ENCODE measurements around the gene DESI1. TPM values are rescaled to one million over a fixed set of nuclear protein-coding genes. Genes with fewer than 3 reads are reported as not detected.

Gene DESI1
- polyA plus RNA-seq, 2 of the 4 experiments (the other 2 are of a cell fraction), result 13.9 to 19.4 TPM

GRCh38 chr22:41608386-41608785, 12.5 kb downstream of the DESI1 start:
- 100% methylated on average over 3 of the region's 3 CpGs for WGBS (ENCODE audit: missing lambda C conversion rate)
- FAIRE-seq, result no peak
- H3K4me3 ChIP-seq, result no peak overlapping the region
- H3K27ac ChIP-seq, result no peak overlapping the region
- TF ChIP-seq FOSB (CRISPR knock-in tag; IDR thresholded peaks at IDR 0.05), result no peak
- no peak for TF ChIP-seq ESRRA (IDR thresholded peaks at IDR 0.05; ENCODE audit: borderline replicate concordance, low read length)
- no peak for TF ChIP-seq HOXA7 (CRISPR knock-in tag; IDR thresholded peaks at IDR 0.05)
- no peak for TF ChIP-seq CHD4 (IDR thresholded peaks at IDR 0.05; ENCODE audit: borderline replicate concordance)
- no peak for TF ChIP-seq ZNF302 (CRISPR knock-in tag; IDR thresholded peaks at IDR 0.05)
- TF ChIP-seq PBX3 (IDR thresholded peaks at IDR 0.05), result no peak
- no peak for TF ChIP-seq KDM5A (IDR thresholded peaks at IDR 0.05)
- no peak for TF ChIP-seq HOXB5 (CRISPR knock-in tag; IDR thresholded peaks at IDR 0.05)
- no peak for TF ChIP-seq HMGXB4 (CRISPR knock-in tag; IDR thresholded peaks at IDR 0.05; ENCODE audit: borderline replicate concordance)
- H3K4me2 ChIP-seq, result no peak overlapping the region
- CTCF ChIA-PET, result interaction anchor here (8.6 kb wide), 1 partner anchor 10 kb away, joined by 46 read pairs; no protein-coding TSS in a partner anchor
- DNase-seq (ENCODE audit: low read depth in 1 of 2, low spot score in 1 of 2), result no peak
- ATAC-seq, result no peak
- no peaks in the 10 kb centered on the region for H3K9me3 ChIP-seq
- POLR2A ChIA-PET, result no interaction called here
- no peaks in the 10 kb centered on the region for H3K4me1 ChIP-seq

- 93% methylated on average over 4 of the region's 4 CpGs for WGBS (ENCODE audit: missing lambda C conversion rate)
- Histone ChIP-seq H3K9me3 (no peaks in the 10 kb centered on the region), H3K27ac (no peak overlapping the region), H3K4me1 (peaks cover 8% of the 10 kb centered on the region; the same call in 1 of the 3 replicates), H3K4me3 (no peak overlapping the region), H3K4me2 (no peak overlapping the region)
- FAIRE-seq, result no peak
- CTCF ChIA-PET, result interaction anchor here (0.7 kb wide), 1 partner anchor 57 kb away, joined by 3 read pairs; no protein-coding TSS in a partner anchor
- ATAC-seq, result no peak
- no peak for DNase-seq (ENCODE audit: low read depth in 1 of 2, low spot score in 1 of 2)
- POLR2A ChIA-PET, result interaction anchor here (0.7 to 2.8 kb wide), 3 partner anchors 14 to 61 kb away, joined by 3 to 14 read pairs (median 5); partner anchors contain the start of gene PMM1
- no peak for TF ChIP-seq NPAS2 (CRISPR knock-in tag; IDR thresholded peaks at IDR 0.05; ENCODE audit: borderline replicate concordance)
Observed at GRCh38 chr22:41603873-41604332, 16.9 kb downstream of the DESI1 start.

- ChIA-PET POLR2A (no interaction called here), CTCF (interaction anchor here (0.7 to 1.2 kb wide), 2 partner anchors 59 to 74 kb away, joined by 3 to 4 read pairs; no protein-coding TSS in a partner anchor)
- WGBS (ENCODE audit: missing lambda C conversion rate), result 84% methylated on average over 8 of the region's 8 CpGs
- no peak overlapping the region for H3K27ac ChIP-seq
- H3K9me3 ChIP-seq, result no peaks in the 10 kb centered on the region
- no peak overlapping the region for H3K4me3 ChIP-seq
- FAIRE-seq (no peak), DNase-seq (ENCODE audit: low read depth in 1 of 2, low spot score in 1 of 2) (no peak), ATAC-seq (no peak)
- H3K4me1 ChIP-seq, result peaks cover 23% of the 10 kb centered on the region
- no peak overlapping the region for H3K4me2 ChIP-seq
- TF ChIP-seq ELK1 (IDR thresholded peaks at IDR 0.05; ENCODE audit: low read depth, low read length) (no peak), PHF8 (IDR thresholded peaks at IDR 0.05; ENCODE audit: borderline replicate concordance, low read depth) (no peak), CBX2 (IDR thresholded peaks at IDR 0.05; ENCODE audit: borderline replicate concordance, low read depth) (no peak), USF2 (IDR thresholded peaks at IDR 0.05) (no peak), HEYL (CRISPR knock-in tag; IDR thresholded peaks at IDR 0.05) (no peak), ATOH8 (CRISPR knock-in tag; IDR thresholded peaks at IDR 0.05; ENCODE audit: low read depth) (no peak), HOXB13 (CRISPR knock-in tag; IDR thresholded peaks at IDR 0.05; ENCODE audit: low read depth) (no peak), ESRRA (IDR thresholded peaks at IDR 0.05; ENCODE audit: borderline replicate concordance, low read length) (no peak), HMGXB4 (CRISPR knock-in tag; IDR thresholded peaks at IDR 0.05; ENCODE audit: borderline replicate concordance) (no peak), REST (IDR thresholded peaks at IDR 0.05) (no peak)
Observed at GRCh38 chr22:41600976-41601375, 19.9 kb downstream of the DESI1 start.

Measured in A549 (cell line).